ENCODE data around the gene ZSCAN16. TPM values are rescaled to one million over a fixed set of nuclear protein-coding genes. Genes with fewer than 3 reads are reported as not detected.
A peak's percentile ranks its signal among the peaks of the same experiment; 100 is the strongest.

Gene ZSCAN16
- total RNA-seq, 1 donor from 2014 or later, result 10.5 TPM

- H3K4me3 ChIP-seq (ENCODE audit: low read depth, low read length), result peak within 1 kb of the TSS; percentile 93
- no peaks in the 10 kb centered on the region for H3K27me3 ChIP-seq (ENCODE audit: control insufficient read depth, insufficient read depth, low read length)
- DNase-seq (ENCODE audit: low read depth), result peak; percentile 61
- TF ChIP-seq CTCF (IDR thresholded peaks at IDR 0.05; ENCODE audit: insufficient read depth, low read length, poor library complexity, severe bottlenecking), result no peak
- no peaks in the 10 kb centered on the region for H3K36me3 ChIP-seq (ENCODE audit: control insufficient read depth, insufficient read depth, low read length)
Observed at GRCh38 chr6:28141500-28142329, 17.3 kb downstream of the ZSCAN16 start, which contains the start of gene ZKSCAN8. Gene ZKSCAN8 (plus strand): TSS chr6:28141883. CDS start chr6:28148408, 6,525 bp downstream.

GRCh38 chr6:28142446-28142845 lies 18.0 kb downstream of the ZSCAN16 start:
- TF ChIP-seq CTCF (IDR thresholded peaks at IDR 0.05; ENCODE audit: insufficient read depth, low read length, poor library complexity, severe bottlenecking), result no peak
- Histone ChIP-seq H3K27me3 (ENCODE audit: control insufficient read depth, insufficient read depth, low read length) (no peaks in the 10 kb centered on the region), H3K4me3 (ENCODE audit: low read depth, low read length) (peak overlapping the region; percentile 93), H3K36me3 (ENCODE audit: control insufficient read depth, insufficient read depth, low read length) (no peaks in the 10 kb centered on the region)
- DNase-seq (ENCODE audit: low read depth), result no peak

- H3K36me3 ChIP-seq (ENCODE audit: control insufficient read depth, insufficient read depth, low read length), result peaks cover 2% of the 10 kb centered on the region
- no peak overlapping the region for H3K4me3 ChIP-seq (ENCODE audit: low read depth, low read length)
- H3K27me3 ChIP-seq (ENCODE audit: control insufficient read depth, insufficient read depth, low read length), result no peaks in the 10 kb centered on the region
- TF ChIP-seq CTCF (IDR thresholded peaks at IDR 0.05; ENCODE audit: insufficient read depth, low read length, poor library complexity, severe bottlenecking), result no peak
- no peak for DNase-seq (ENCODE audit: low read depth)
Observed at GRCh38 chr6:28145231-28145630, 20.8 kb downstream of the ZSCAN16 start.

- no peak overlapping the region for H3K4me3 ChIP-seq (ENCODE audit: low read depth, low read length)
- no peaks in the 10 kb centered on the region for H3K27me3 ChIP-seq (ENCODE audit: control insufficient read depth, insufficient read depth, low read length)
- no peak for DNase-seq (ENCODE audit: low read depth)
- H3K36me3 ChIP-seq (ENCODE audit: control insufficient read depth, insufficient read depth, low read length), result peaks cover 8% of the 10 kb centered on the region
- no peak for TF ChIP-seq CTCF (IDR thresholded peaks at IDR 0.05; ENCODE audit: insufficient read depth, low read length, poor library complexity, severe bottlenecking)
Observed at GRCh38 chr6:28152531-28152930, 28.1 kb downstream of the ZSCAN16 start.

GRCh38 chr6:28153546-28153945 lies 29.1 kb downstream of the ZSCAN16 start:
- peaks cover 6% of the 10 kb centered on the region for H3K36me3 ChIP-seq (ENCODE audit: control insufficient read depth, insufficient read depth, low read length)
- H3K4me3 ChIP-seq (ENCODE audit: low read depth, low read length), result no peak overlapping the region
- no peak for DNase-seq (ENCODE audit: low read depth)
- no peak for TF ChIP-seq CTCF (IDR thresholded peaks at IDR 0.05; ENCODE audit: insufficient read depth, low read length, poor library complexity, severe bottlenecking)
- H3K27me3 ChIP-seq (ENCODE audit: control insufficient read depth, insufficient read depth, low read length), result no peaks in the 10 kb centered on the region

Measured in kidney epithelial cell (primary cell).